K562 (cell line): Measurements from ENCODE around the gene CD274. TPM values are rescaled to one million over a fixed set of nuclear protein-coding genes. Genes with fewer than 3 reads are reported as not detected.

Source experiments
- ATAC-seq: fragments of 200-7000 bp; cut with Tn5 transposase; 3 replicates; pipeline ENCODE4 v1.9.1; 2020; ENCODE audit warnings: moderate library complexity
- BruUV-seq: library from RNA; stranded (reverse); fragments of 400-500 nt; replicated peaks from 2 replicates; lab custom pipeline; 2021; lab: Mats Ljungman, UMichigan
- CTCF ChIA-PET: fragments of 300-600 bp; formaldehyde crosslinking; extraction: SDS; loops from one replicate; lab custom pipeline; 2021; ENCODE audit warnings: low intra/inter-chr PET ratio; lab: Yijun Ruan, JAX
- POLR2A ChIA-PET: fragments of 300-600, 350-650 bp; sonication (Branson Sonifier 250); formaldehyde crosslinking; extraction: SDS; loops from one replicate; lab custom pipeline; 2021; ENCODE audit warnings: antibody characterized with exemption, inconsistent platforms; lab: Yijun Ruan, JAX
- DNase-seq, 4 experiments: peaks; one replicate each; pipeline versions ENCODE4 v3.0.0 to v3.0.0-alpha.2; 2011 to 2018; ENCODE audit warnings: low spot score in 3 of 4, mixed read lengths in 3 of 4; ENCODE audit errors: extremely low read depth in 1 of 4
- FAIRE-seq: peaks from 2 replicates; lab custom pipeline; 2011; peaks lifted over from hg19 to GRCh38; lab: Jason Lieb, UNC
- H2AFZ ChIP-seq: 2 replicates; pipeline ENCODE4 v1.6.0; 2011; ENCODE audit warnings: low read depth, low read length, control low read depth, inconsistent platforms
- H3K27ac ChIP-seq: fragments of 200-600 bp; 3 replicates; pipeline ENCODE4 v1.8.0; 2011; ENCODE audit warnings: low read depth, mild to moderate bottlenecking, control low read depth, inconsistent platforms, low read length, moderate library complexity, mixed read lengths; ENCODE audit errors: extremely low read depth
- H3K27me3 ChIP-seq, 2 experiments: fragments of 300-600 bp in 1 of 2; 2 replicates in 1 of 2; 3 replicates in 1 of 2; pipeline versions ENCODE4 v1.6.0 to v1.8.0; 2011; ENCODE audit warnings: inconsistent platforms in 2 of 2, low read length in 2 of 2, mild to moderate bottlenecking in 1 of 2, mixed read lengths in 1 of 2, moderate library complexity in 1 of 2; ENCODE audit not compliant: control insufficient read depth in 2 of 2, insufficient read depth in 2 of 2
- H3K36me3 ChIP-seq: fragments of 300-600 bp; 3 replicates; pipeline ENCODE4 v1.8.0; 2011; ENCODE audit warnings: mild to moderate bottlenecking, low read length, inconsistent platforms; ENCODE audit not compliant: control insufficient read depth, insufficient read depth
- H3K4me1 ChIP-seq, 2 experiments: fragments of 200-600 bp in 1 of 2; replicated peaks in 1 of 2; 2 replicates in 1 of 2; 3 replicates in 1 of 2; pipeline versions ENCODE4 v1.5.1 to v1.8.0; 2011; ENCODE audit warnings: inconsistent platforms in 2 of 2, low read length in 2 of 2, mild to moderate bottlenecking in 1 of 2, mixed read lengths in 1 of 2, moderate library complexity in 1 of 2; ENCODE audit not compliant: control insufficient read depth in 2 of 2, insufficient read depth in 2 of 2
- H3K4me2 ChIP-seq: 2 replicates; pipeline ENCODE4 v1.6.1; 2011; ENCODE audit warnings: low read length, control low read depth, inconsistent platforms, mixed read lengths; ENCODE audit not compliant: insufficient read depth
- H3K4me3 ChIP-seq: fragments of 200-600 bp; sonication (generic), shearing (Covaris generic); 2 replicates; pipeline ENCODE4 v1.5.1; 2016; ENCODE audit warnings: control low read depth, inconsistent platforms
- H3K79me2 ChIP-seq: fragments of 200-600 bp; 3 replicates; pipeline ENCODE4 v1.8.0; 2011; ENCODE audit warnings: low read length, inconsistent platforms; ENCODE audit not compliant: control insufficient read depth, insufficient read depth
- H3K9ac ChIP-seq, 2 experiments: 2 replicates each; pipeline versions ENCODE4 v1.6.0 to v1.6.1; 2011; ENCODE audit warnings: low read depth in 2 of 2, low read length in 2 of 2, control low read depth in 1 of 2, inconsistent platforms in 1 of 2, mild to moderate bottlenecking in 1 of 2, mixed read lengths in 1 of 2; ENCODE audit not compliant: insufficient read depth in 1 of 2
- H3K9me1 ChIP-seq: one replicate; pipeline ENCODE4 v1.6.0; 2011; ENCODE audit warnings: inconsistent platforms, mild to moderate bottlenecking, low read length, moderate library complexity; ENCODE audit not compliant: control insufficient read depth, insufficient read depth
- H3K9me3 ChIP-seq: replicated peaks from 2 replicates; pipeline ENCODE4 v1.5.1; 2011; ENCODE audit warnings: low read depth, low read length, inconsistent platforms; ENCODE audit not compliant: control insufficient read depth, insufficient read depth
- H4K20me1 ChIP-seq: replicated peaks from 2 replicates; pipeline ENCODE4 v1.6.1; 2011; ENCODE audit warnings: low read length, inconsistent platforms, mixed read lengths; ENCODE audit not compliant: control insufficient read depth, insufficient read depth
- BRD9 ChIP-seq: fragments of 450-650 bp; IDR thresholded peaks from 2 replicates; pipeline ENCODE4 v1.6.1; 2018; ENCODE audit warnings: low read depth; ENCODE audit not compliant: partially characterized antibody
- FOSL1 ChIP-seq: fragments of 200-800 bp; sonication (Bioruptor generic); conservative IDR thresholded peaks from 2 replicates; pipeline ENCODE4 v1.6.1; 2016; ENCODE audit warnings: missing genetic modification characterization, missing compliant biosample characterization
- GATAD2B ChIP-seq: fragments of 450-650 bp; IDR thresholded peaks from 2 replicates; pipeline ENCODE4 v1.6.1; 2017; ENCODE audit warnings: mild to moderate bottlenecking, borderline replicate concordance
- HNRNPH1 ChIP-seq: fragments of 200-400 bp; formaldehyde crosslinking; optimal IDR thresholded peaks from 2 replicates; pipeline ENCODE3; 2017; ENCODE audit warnings: low read depth, mild to moderate bottlenecking, low read length, moderate library complexity
- NR2C1 ChIP-seq, 2 experiments: fragments of 450-650 bp; IDR thresholded peaks; 2 replicates each; pipeline ENCODE4 v1.6.1; 2017; ENCODE audit warnings: mild to moderate bottlenecking in 2 of 2, antibody characterized with exemption in 1 of 2, inconsistent platforms in 1 of 2, missing compliant biosample characterization in 1 of 2, missing genetic modification characterization in 1 of 2
- PTRF ChIP-seq: fragments of 450-650 bp; IDR thresholded peaks from 2 replicates; pipeline ENCODE4 v1.6.1; 2016; ENCODE audit warnings: mild to moderate bottlenecking, missing genetic modification characterization, missing compliant biosample characterization
- SPI1 ChIP-seq: IDR thresholded peaks from 2 replicates; pipeline ENCODE4 v1.6.1; 2011; ENCODE audit warnings: low read depth, low read length, control low read depth, borderline replicate concordance
- TARDBP ChIP-seq: fragments of 450-650 bp; IDR thresholded peaks from 2 replicates; pipeline ENCODE4 v1.6.1; 2016
- ZBTB33 ChIP-seq: sonication (generic); formaldehyde crosslinking; IDR thresholded peaks from 2 replicates; pipeline ENCODE4 v1.8.1; 2023; ENCODE audit warnings: mild to moderate bottlenecking, missing genetic modification reagents
- WGBS: fragments of 100-300 bp; shearing (Covaris generic); methylation state at CpG from one replicate; pipeline ENCODE4 v1.1.6; 2016; ENCODE audit warnings: low coverage, mixed read lengths; ENCODE audit not compliant: insufficient coverage; ENCODE audit errors: missing lambda C conversion rate; 5-methylcytosine and 5-hydroxymethylcytosine counted together
- in situ Hi-C: fragments of 300-500 bp; cut with MboI; formaldehyde crosslinking; loops from 4 replicates; pipeline ENCODE4 v1.15.0; 2018; ENCODE audit warnings: inconsistent platforms, mixed read lengths
- intact Hi-C: fragments of 100-400 bp; cut with micrococcal nuclease; formaldehyde crosslinking; loops from 2 replicates; pipeline ENCODE4 v1.14.2; 2022
- polyA plus RNA-seq, 8 experiments: library from polyadenylated mRNA; depleted of rRNA in 4 of 8; stranded (reverse) in 5 of 8; unstranded in 3 of 8; fragments of >200 nt; fragmentation: Nextera tagmentation in 2 of 8; fragmentation: Illumina TruSeq in 1 of 8; extraction: Ambion mirVana in 2 of 8; extraction: Trizol in 1 of 8; gene quantifications; 2 replicates each; pipeline versions ENCODE4 v1.2.1 to v1.2.3, GENCODE V29; 2011 to 2014; ENCODE audit warnings: inconsistent platforms in 1 of 8, missing spikeins in 1 of 8
- total RNA-seq, 7 experiments: library from RNA; depleted of rRNA in 6 of 7; stranded (reverse); fragments of >200 nt in 6 of 7; fragmentation: Illumina TruSeq in 2 of 7; extraction: Trizol in 2 of 7; gene quantifications; 2 replicates each; pipeline versions ENCODE4 v1.2.1 to v1.2.3, GENCODE V29; 2011 to 2021; ENCODE audit warnings: low replicate concordance in 1 of 7
- TF ChIP-seq, protein P1 (sequence below), 2 experiments: fragments of 450-650 bp in 1 of 2; sonication (generic) in 1 of 2; formaldehyde crosslinking in 1 of 2; IDR thresholded peaks in 1 of 2; conservative IDR thresholded peaks in 1 of 2; 2 replicates each; pipeline versions ENCODE4 v1.6.1 to v1.8.1; 2016 to 2023; ENCODE audit warnings: mild to moderate bottlenecking in 2 of 2, moderate library complexity in 2 of 2, inconsistent platforms in 1 of 2, missing genetic modification reagents in 1 of 2

The CD274 gene
- total and polyA plus RNA-seq, 9 of the 15 experiments (the other 6 are each of a cell fraction or from before 2014, with no cell fraction given) = 0.07 to 0.51 (median 0.30) TPM; not detected in 1

- intact Hi-C loops = loop anchor here (5.0 kb wide), 1 partner anchor 254 kb away; the partner anchor contains the start of gene INSL6
- WGBS = 38% methylated on average over 2 of the region's 2 CpGs
These were observed 9.3 kb upstream of the CD274 start for GRCh38 chr9:5441043-5441442.

More at GRCh38 chr9:5441043-5441442, 9.3 kb upstream of the CD274 start:
- H3K4me1 ChIP-seq = peaks cover 2 to 6% of the 10 kb centered on the region in 2 experiments; a peak in 1 of 5 replicates
- H4K20me1 ChIP-seq = no peaks in the 10 kb centered on the region
- no peaks in the 10 kb centered on the region for H3K9me1 ChIP-seq
- no peak overlapping the region for H3K27ac ChIP-seq
- H3K27me3 ChIP-seq = no peaks in the 10 kb centered on the region
- H2AFZ ChIP-seq = 0 out of 2 replicates have a peak overlapping the region, but pooled peaks have one; percentile 20
- no peaks in the 10 kb centered on the region; the same call in 2 of the 3 replicates for H3K79me2 ChIP-seq
- no peak overlapping the region for H3K9ac ChIP-seq
- no peaks in the 10 kb centered on the region for H3K36me3 ChIP-seq
- in situ Hi-C loops = loop anchor here (5.0 to 25.0 kb wide), 3 partner anchors 151 to 829 kb away; partner anchors contain the start of gene AK3
- ChIA-PET CTCF (no interaction called here), POLR2A (no interaction called here)
- BruUV-seq = no TSS peak
- no peaks in the 10 kb centered on the region for H3K9me3 ChIP-seq
- FAIRE-seq (no peak), ATAC-seq (no peak), DNase-seq (no peak)
- TF ChIP-seq HNRNPH1 (no peak), GATAD2B (no peak), FOSL1 (tag) (peak; percentile 35), SPI1 (no peak), PTRF (tag) (no peak), ZBTB33 (CRISPR knock-in tag) (no peak), NR2C1 (IDR thresholded peaks at IDR 0.05) (no peak), NR2C1 (tag; IDR thresholded peaks at IDR 0.05) (no peak), TARDBP (no peak), BRD9 (no peak)
- TF ChIP-seq, protein P1, sequence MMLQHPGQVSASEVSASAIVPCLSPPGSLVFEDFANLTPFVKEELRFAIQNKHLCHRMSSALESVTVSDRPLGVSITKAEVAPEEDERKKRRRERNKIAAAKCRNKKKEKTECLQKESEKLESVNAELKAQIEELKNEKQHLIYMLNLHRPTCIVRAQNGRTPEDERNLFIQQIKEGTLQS (IDR thresholded peaks at IDR 0.05) = peak; percentile 52; the same call in 1 of the 2 replicates
- TF ChIP-seq, protein P1 (CRISPR knock-in tag; conservative IDR thresholded peaks at IDR 0.05) = no peak
- no peak overlapping the region for H3K4me2 ChIP-seq
- H3K4me3 ChIP-seq = no peak overlapping the region
